ENCODE data around the gene APOC1.
A peak's percentile ranks its signal among the peaks of the same experiment; 100 is the strongest.
"Not testable (repeated sequence)": the region's sequence is repeated elsewhere in the genome, so short reads cannot be mapped to it uniquely, and the experiment has no call there.

Gene APOC1

GRCh38 chr19:44913512-44914432 is 636 bp upstream of the APOC1 start:
- not testable (repeated sequence) for DNase-seq (ENCODE audit: low read depth)

- no peak for DNase-seq (ENCODE audit: low read depth)
These were observed 9.9 kb downstream of the APOC1 start for GRCh38 chr19:44924243-44924725.

GRCh38 chr19:44925114-44925891 is 10.9 kb downstream of the APOC1 start:
- peak; percentile 70 for DNase-seq (ENCODE audit: low read depth)

- DNase-seq (ENCODE audit: low read depth): not testable (repeated sequence)
These were observed 12.1 kb downstream of the APOC1 start for GRCh38 chr19:44926245-44927077.

GRCh38 chr19:44927746-44928145 is 13.3 kb downstream of the APOC1 start:
- no peak for DNase-seq (ENCODE audit: low read depth)

- no peak for DNase-seq (ENCODE audit: low read depth)
These were observed 15.7 kb downstream of the APOC1 start for GRCh38 chr19:44930088-44930487.

- DNase-seq (ENCODE audit: low read depth): no peak
These were observed 17.1 kb downstream of the APOC1 start for GRCh38 chr19:44931541-44931940.

- no peak for DNase-seq (ENCODE audit: low read depth)
These were observed 25.3 kb downstream of the APOC1 start for GRCh38 chr19:44939668-44940067.

GRCh38 chr19:44942067-44942571 is 27.7 kb downstream of the APOC1 start, which contains the start of gene APOC4:
Gene APOC4 (plus strand): TSS chr19:44942237. CDS start chr19:44942278, 41 bp downstream.
- DNase-seq (ENCODE audit: low read depth): no peak

GRCh38 chr19:44943801-44944249 is 29.4 kb downstream of the APOC1 start:
- no peak for DNase-seq (ENCODE audit: low read depth)

- DNase-seq (ENCODE audit: low read depth): no peak
These were observed 32.7 kb downstream of the APOC1 start for GRCh38 chr19:44947041-44947581.

- DNase-seq (ENCODE audit: low read depth): no peak
These were observed 33.8 kb downstream of the APOC1 start for GRCh38 chr19:44948237-44948636.

- DNase-seq (ENCODE audit: low read depth): no peak
These were observed 34.5 kb downstream of the APOC1 start for GRCh38 chr19:44948763-44949374.

GRCh38 chr19:44949550-44949949 is 35.1 kb downstream of the APOC1 start:
- DNase-seq (ENCODE audit: low read depth): no peak

GRCh38 chr19:44951179-44952159 is 37.1 kb downstream of the APOC1 start:
- peak; percentile 77 for DNase-seq (ENCODE audit: low read depth)

- DNase-seq (ENCODE audit: low read depth): no peak
These were observed 39.9 kb downstream of the APOC1 start for GRCh38 chr19:44954278-44954648.

- peak; percentile 95 for DNase-seq (ENCODE audit: low read depth)
These were observed 40.5 kb downstream of the APOC1 start, which contains the start of gene CLPTM1 for GRCh38 chr19:44954649-44955504. Gene CLPTM1 (plus strand): TSS chr19:44955380. CDS start chr19:44955396, 16 bp downstream.

Measured in fibroblast of the conjunctiva (primary cell).